ENCODE data around the gene COA8. TPM values are rescaled to one million over a fixed set of nuclear protein-coding genes. Genes with fewer than 3 reads are reported as not detected.
A peak's percentile ranks its signal among the peaks of the same experiment; 100 is the strongest.

The COA8 gene
- total and polyA plus RNA-seq, 9 of the 15 experiments (the other 6 are each of a cell fraction or from before 2014, with no cell fraction given): 5.0 to 35.3 (median 25.7) TPM

- in situ Hi-C loops (cut with MboI): loop anchor here (10.0 kb wide), 1 partner anchor 98 kb away; no protein-coding TSS in a partner anchor
- 77% methylated on average over 9 of the region's 9 CpGs for WGBS (ENCODE audit: insufficient coverage, low coverage, missing lambda C conversion rate)
- Histone ChIP-seq H2AFZ (ENCODE audit: low read depth, low read length) (no peak overlapping the region), H3K9me3 (replicated peaks; ENCODE audit: control insufficient read depth, insufficient read depth, low read depth, low read length) (no peaks in the 10 kb centered on the region), H3K4me2 (ENCODE audit: insufficient read depth, low read length) (no peak overlapping the region), H3K9me1 (ENCODE audit: control insufficient read depth, insufficient read depth, low read length) (no peaks in the 10 kb centered on the region), H3K4me1 (replicated peaks in 1 of 2; ENCODE audit: control insufficient read depth in 2 of 2, insufficient read depth in 2 of 2, low read length in 2 of 2) (no peaks in the 10 kb centered on the region), H3K4me3 (no peak overlapping the region), H3K9ac (ENCODE audit: insufficient read depth in 1 of 2, low read depth in 2 of 2, low read length in 2 of 2) (no peak overlapping the region), H3K27ac (ENCODE audit: extremely low read depth, low read depth, low read length) (no peak overlapping the region), H3K79me2 (ENCODE audit: control insufficient read depth, insufficient read depth, low read length) (no peaks in the 10 kb centered on the region), H4K20me1 (replicated peaks; ENCODE audit: control insufficient read depth, insufficient read depth, low read length) (peaks cover 9% of the 10 kb centered on the region; the same call in 1 of the 2 replicates), H3K36me3 (ENCODE audit: control insufficient read depth, insufficient read depth, low read length) (peaks cover 42% of the 10 kb centered on the region; the same call in 2 of the 3 replicates), H3K27me3 (ENCODE audit: control insufficient read depth in 2 of 2, insufficient read depth in 2 of 2, low read length in 2 of 2) (no peaks in the 10 kb centered on the region)
- DNase-seq (ENCODE audit: extremely low read depth in 1 of 4, low spot score in 3 of 4) (no peak), ATAC-seq (no peak), FAIRE-seq (no peak)
- TF ChIP-seq MAZ (CRISPR knock-in tag; conservative IDR thresholded peaks at IDR 0.05 in 1 of 2, IDR thresholded peaks at IDR 0.05 in 1 of 2): no peak
- no peak for TF ChIP-seq ZNF408 (CRISPR knock-in tag; IDR thresholded peaks at IDR 0.05; ENCODE audit: low read depth)
- TF ChIP-seq RFX1 (IDR thresholded peaks at IDR 0.05): peak; percentile 20; the same call in 1 of the 2 replicates
- ChIA-PET CTCF (ENCODE audit: low intra/inter-chr PET ratio) (interaction anchor here (0.5 kb wide), 1 partner anchor 262 kb away, joined by 4 read pairs; no protein-coding TSS in a partner anchor), POLR2A (interaction anchor here (1.6 kb wide), 1 partner anchor 14 kb away, joined by 3 read pairs; no protein-coding TSS in a partner anchor)
- BruUV-seq (replicated peaks): no TSS peak
- intact Hi-C loops (cut with micrococcal nuclease): loop anchor here (10.0 kb wide), 1 partner anchor 108 kb away; no protein-coding TSS in a partner anchor
These were observed 13.7 kb downstream of the COA8 start for GRCh38 chr14:103576371-103577024.
